Stomach smooth muscle (tissue), 2 donors: ENCODE measurements around the gene MAPK13.

ENCODE experiments used
- H3K27ac ChIP-seq: one replicate; pipeline ENCODE4 v1.7.0; 2013; ENCODE audit warnings: mild to moderate bottlenecking, low read length, inconsistent platforms
- H3K27me3 ChIP-seq, 2 donors: one replicate each; pipeline ENCODE4 v1.7.0; 2013; ENCODE audit warnings: low read length in 2 of 2; ENCODE audit not compliant: insufficient read depth in 2 of 2, control insufficient read depth in 1 of 2
- H3K36me3 ChIP-seq, 2 donors: one replicate each; pipeline ENCODE4 v1.7.0; 2013; ENCODE audit warnings: low read length in 2 of 2; ENCODE audit not compliant: control insufficient read depth in 2 of 2, insufficient read depth in 2 of 2
- H3K4me1 ChIP-seq: one replicate; pipeline ENCODE4 v1.7.0; 2013; ENCODE audit warnings: low read length; ENCODE audit not compliant: control insufficient read depth, insufficient read depth
- H3K4me3 ChIP-seq, 2 donors: one replicate each; pipeline ENCODE4 v1.7.0; 2013; ENCODE audit warnings: low read length in 2 of 2
- H3K9ac ChIP-seq, 2 donors: one replicate each; pipeline ENCODE4 v1.7.0; 2013; ENCODE audit warnings: low read length in 2 of 2, mild to moderate bottlenecking in 1 of 2
- H3K9me3 ChIP-seq, 2 donors: one replicate each; pipeline ENCODE4 v1.7.0; 2013; ENCODE audit warnings: low read length in 2 of 2; ENCODE audit not compliant: control insufficient read depth in 2 of 2
- donor health status: healthy.
- donor health status: Pancreatic carcinoma.

The MAPK13 gene

DNA sequence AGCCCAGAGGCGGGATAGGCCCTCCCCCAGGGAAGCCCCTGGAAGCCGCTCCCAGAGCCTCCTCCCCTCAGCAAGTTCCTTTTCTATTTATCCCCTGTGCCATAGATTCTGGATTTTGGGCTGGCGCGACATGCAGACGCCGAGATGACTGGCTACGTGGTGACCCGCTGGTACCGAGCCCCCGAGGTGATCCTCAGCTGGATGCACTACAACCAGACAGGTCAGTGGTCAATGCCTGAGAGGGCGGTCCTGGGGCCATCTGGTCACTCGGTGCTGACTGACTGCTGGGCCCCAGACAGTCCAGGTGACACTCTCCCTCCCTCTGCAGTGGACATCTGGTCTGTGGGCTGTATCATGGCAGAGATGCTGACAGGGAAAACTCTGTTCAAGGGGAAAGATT lies 6.2 kb downstream of the MAPK13 start:
- Histone ChIP-seq H3K27ac (no peak overlapping the region), H3K36me3 (peaks cover 0 to 2% of the 10 kb centered on the region in 2 donors)

DNA sequence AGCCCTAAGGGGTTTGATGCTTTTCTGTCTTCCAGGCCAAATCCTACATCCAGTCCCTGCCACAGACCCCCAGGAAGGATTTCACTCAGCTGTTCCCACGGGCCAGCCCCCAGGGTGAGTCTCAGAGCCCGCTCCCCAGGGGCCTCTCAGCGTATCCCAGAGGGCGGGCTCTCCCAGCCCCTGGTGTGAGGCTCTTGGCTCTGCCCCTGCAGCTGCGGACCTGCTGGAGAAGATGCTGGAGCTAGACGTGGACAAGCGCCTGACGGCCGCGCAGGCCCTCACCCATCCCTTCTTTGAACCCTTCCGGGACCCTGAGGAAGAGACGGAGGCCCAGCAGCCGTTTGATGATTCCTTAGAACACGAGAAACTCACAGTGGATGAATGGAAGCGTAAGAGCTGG lies 8.4 kb downstream of the MAPK13 start:
- H3K9ac ChIP-seq: no peak overlapping the region
- peaks cover 0 to 2% of the 10 kb centered on the region in 2 donors for H3K36me3 ChIP-seq
- no peak overlapping the region for H3K4me3 ChIP-seq
- H3K9me3 ChIP-seq: no peaks in the 10 kb centered on the region
- H3K27ac ChIP-seq: no peak overlapping the region
- no peaks in the 10 kb centered on the region for H3K4me1 ChIP-seq
- no peaks in the 10 kb centered on the region for H3K27me3 ChIP-seq

More for the DNA sequence above, 6.2 kb downstream of the MAPK13 start:
- peaks cover 0 to 5% of the 10 kb centered on the region in 2 donors for H3K27me3 ChIP-seq
- H3K9me3 ChIP-seq: no peaks in the 10 kb centered on the region
- no peak overlapping the region for H3K4me3 ChIP-seq
- peaks cover 6% of the 10 kb centered on the region for H3K4me1 ChIP-seq
- no peak overlapping the region for H3K9ac ChIP-seq

DNA sequence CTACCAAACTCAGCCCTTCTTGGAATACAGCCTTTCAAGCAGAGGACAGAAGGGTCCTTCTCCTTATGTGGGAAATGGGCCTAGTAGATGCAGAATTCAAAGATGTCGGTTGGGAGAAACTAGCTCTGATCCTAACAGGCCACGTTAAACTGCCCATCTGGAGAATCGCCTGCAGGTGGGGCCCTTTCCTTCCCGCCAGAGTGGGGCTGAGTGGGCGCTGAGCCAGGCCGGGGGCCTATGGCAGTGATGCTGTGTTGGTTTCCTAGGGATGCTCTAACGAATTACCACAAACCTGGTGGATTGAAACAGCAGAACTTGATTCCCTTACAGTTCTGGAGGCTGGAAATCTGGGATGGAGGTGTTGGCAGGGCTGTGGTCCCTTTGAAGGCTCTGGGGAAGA lies 9.1 kb downstream of the MAPK13 start:
- Histone ChIP-seq H3K27ac (no peak overlapping the region), H3K27me3 (no peaks in the 10 kb centered on the region), H3K36me3 (peaks cover 0 to 2% of the 10 kb centered on the region in 2 donors), H3K9ac (no peak overlapping the region), H3K4me1 (no peaks in the 10 kb centered on the region), H3K4me3 (no peak overlapping the region), H3K9me3 (no peaks in the 10 kb centered on the region)

DNA sequence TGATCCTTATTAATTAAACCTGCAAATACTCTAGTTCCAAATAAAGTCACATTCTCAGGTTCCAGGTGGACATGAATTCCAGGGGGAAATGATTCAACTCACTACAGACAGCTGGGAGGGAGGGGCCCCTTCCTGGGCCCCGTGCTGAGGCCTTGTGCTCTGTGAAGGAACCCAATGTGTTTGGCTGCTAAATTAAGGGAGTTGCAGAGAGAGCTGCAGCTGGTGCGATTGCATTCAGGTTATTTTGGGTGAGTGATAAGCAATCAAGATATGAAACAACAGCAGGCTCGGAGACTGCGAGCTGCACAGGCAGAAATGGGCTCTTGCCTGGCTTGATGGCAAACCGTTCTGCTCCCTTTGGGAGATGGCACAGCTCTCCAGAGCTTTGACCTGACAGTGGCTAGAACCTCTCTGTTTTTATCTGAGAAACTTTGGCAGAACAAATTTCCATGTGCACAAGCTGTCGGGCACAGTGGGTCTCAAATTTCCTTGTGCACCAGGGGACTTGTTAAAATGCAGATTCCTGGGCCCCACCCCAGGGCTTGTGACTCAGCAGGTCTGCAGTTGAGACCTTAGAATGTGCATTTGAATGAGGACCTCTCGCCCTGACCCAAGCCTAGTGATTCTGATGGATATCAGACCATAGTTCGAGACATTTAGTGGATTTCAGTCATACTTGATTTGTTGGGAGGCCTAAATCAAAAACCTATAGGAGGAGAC lies 9.8 kb downstream of the MAPK13 start:
- Histone ChIP-seq H3K9ac (no peak overlapping the region), H3K9me3 (no peaks in the 10 kb centered on the region), H3K27me3 (no peaks in the 10 kb centered on the region), H3K4me3 (no peak overlapping the region), H3K4me1 (no peaks in the 10 kb centered on the region), H3K36me3 (peaks cover 0 to 2% of the 10 kb centered on the region in 2 donors), H3K27ac (no peak overlapping the region)

DNA sequence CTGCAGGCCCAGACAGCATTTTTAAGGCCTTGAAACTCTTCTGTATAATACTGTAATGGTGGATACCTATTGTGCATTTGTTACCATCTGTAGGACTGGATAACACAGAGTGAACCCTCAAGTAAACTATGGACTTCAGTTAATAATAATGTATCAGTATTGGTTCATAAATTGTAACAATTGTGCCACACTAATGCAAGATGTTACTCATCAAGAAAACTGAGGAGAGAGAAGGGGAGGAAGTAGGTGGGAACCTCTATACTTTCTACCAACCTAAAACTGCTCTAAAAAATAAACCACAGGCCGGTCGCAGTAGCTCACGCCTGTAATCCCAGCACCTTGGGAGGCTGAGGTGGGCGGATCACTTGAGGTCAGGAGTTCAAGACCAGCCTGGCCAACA lies 10.8 kb downstream of the MAPK13 start:
- Histone ChIP-seq H3K9me3 (no peaks in the 10 kb centered on the region), H3K4me3 (no peak overlapping the region), H3K27me3 (no peaks in the 10 kb centered on the region), H3K27ac (no peak overlapping the region), H3K36me3 (peaks cover 0 to 2% of the 10 kb centered on the region in 2 donors), H3K9ac (no peak overlapping the region), H3K4me1 (no peaks in the 10 kb centered on the region)

DNA sequence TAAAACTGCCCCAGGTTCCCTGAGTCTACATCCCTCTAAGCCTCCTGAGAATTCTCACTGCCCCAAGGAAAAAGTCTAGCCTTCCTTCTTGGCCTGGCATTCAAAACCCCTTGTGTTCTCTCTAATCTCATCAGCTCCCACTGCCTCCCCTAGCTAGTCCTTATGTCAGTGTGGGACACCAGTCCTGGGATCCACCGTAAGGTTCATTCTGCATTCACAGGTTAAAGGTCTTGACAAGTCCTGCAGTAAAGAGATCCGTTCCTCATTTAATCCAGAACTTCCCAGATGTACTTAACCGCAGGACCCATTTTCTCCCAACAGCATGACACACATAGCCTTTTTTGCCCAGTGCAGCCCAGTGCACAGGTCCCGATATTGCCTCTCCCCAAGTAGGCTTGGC lies 11.6 kb downstream of the MAPK13 start:
- Histone ChIP-seq H3K27ac (no peak overlapping the region), H3K4me1 (no peaks in the 10 kb centered on the region), H3K27me3 (no peaks in the 10 kb centered on the region), H3K9ac (no peak overlapping the region), H3K36me3 (no peaks in the 10 kb centered on the region), H3K4me3 (no peak overlapping the region), H3K9me3 (no peaks in the 10 kb centered on the region)

DNA sequence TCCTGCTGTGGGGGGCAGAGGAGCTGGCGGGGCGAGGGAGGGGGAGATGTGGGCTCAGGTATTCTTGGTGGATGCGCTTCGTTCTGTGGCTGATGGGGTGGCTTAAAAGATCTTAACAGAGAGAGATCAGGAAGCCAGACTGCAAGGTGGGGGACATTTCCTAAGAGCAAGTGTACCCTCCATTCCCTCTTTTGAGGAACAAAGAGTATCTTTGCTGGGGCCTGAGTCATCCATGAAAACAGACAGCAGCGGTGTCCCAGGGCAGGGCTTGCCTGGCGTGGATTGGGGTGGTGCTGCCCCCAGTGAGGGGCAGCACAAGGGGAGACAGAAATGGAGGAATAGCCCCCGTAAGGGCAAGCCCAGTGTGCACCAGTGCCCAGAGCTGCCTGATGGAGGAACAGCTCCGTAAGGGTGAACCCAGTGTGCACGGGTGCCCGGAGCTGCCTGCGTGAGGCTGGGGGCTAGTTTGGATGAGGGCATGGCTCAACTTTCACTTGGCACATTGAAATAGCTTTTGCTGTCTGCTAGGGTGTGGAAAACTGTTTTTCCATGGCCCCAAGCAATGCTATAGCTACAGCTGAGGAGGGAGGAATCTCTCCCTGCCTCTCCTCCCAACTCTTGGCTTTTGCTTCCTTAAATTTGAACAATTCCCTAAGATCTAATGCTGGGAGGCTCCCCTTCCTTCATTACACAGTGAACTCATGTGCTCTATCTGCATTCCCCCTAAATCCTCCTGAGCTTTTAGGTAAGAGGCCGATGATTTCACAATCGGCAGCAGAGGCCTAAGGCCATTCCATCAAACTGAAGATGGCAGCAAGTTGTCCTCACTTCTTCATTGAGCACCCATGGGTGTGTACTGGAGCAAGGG lies 12.9 kb downstream of the MAPK13 start:
- Histone ChIP-seq H3K4me3 (no peak overlapping the region), H3K9ac (no peak overlapping the region), H3K9me3 (no peaks in the 10 kb centered on the region), H3K4me1 (no peaks in the 10 kb centered on the region), H3K36me3 (no peaks in the 10 kb centered on the region), H3K27me3 (no peaks in the 10 kb centered on the region), H3K27ac (no peak overlapping the region)

DNA sequence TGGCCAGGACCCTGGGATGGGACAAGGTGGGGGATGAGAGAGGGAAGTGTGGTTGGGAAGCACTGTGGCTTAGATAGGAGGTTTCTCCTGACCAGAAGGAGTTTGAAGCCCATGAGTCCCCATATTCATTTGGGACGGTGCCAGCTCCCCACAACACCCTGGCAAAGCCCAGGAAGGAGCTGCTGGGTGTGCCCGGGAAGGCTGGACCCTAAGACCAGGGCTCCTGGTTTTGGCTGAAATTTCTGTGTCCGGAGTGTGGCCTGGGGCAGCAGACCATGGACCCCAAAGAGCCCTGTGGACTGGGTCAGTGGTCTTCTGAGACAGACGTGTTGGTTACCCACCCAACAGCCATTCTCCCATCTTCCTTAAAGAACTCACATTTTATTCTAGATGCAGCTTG lies 15.2 kb downstream of the MAPK13 start:
- Histone ChIP-seq H3K27me3 (no peaks in the 10 kb centered on the region), H3K9me3 (no peaks in the 10 kb centered on the region), H3K4me3 (no peak overlapping the region), H3K36me3 (no peaks in the 10 kb centered on the region), H3K4me1 (no peaks in the 10 kb centered on the region), H3K27ac (no peak overlapping the region), H3K9ac (no peak overlapping the region)

DNA sequence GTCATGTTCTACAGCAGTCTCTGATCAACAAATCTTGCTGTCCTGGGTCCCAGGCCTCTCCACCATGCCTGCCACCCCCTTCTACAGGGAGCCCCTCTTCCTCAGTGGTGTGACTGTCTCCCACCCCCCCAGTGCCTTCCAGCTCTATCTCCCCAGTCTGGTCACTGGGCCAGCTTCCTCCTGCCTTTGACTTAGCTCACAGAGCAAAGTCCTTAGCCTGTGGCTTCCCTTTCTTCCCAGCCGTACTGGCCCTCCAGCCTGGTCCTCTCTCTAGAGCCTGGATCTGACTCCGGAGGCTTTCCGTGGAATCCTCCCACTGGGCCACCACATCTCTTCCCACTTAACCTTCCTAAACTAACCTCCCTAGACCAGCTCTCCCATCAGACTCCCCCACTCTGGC lies 17.0 kb downstream of the MAPK13 start:
- Histone ChIP-seq H3K4me3 (no peak overlapping the region), H3K9me3 (no peaks in the 10 kb centered on the region), H3K27ac (no peak overlapping the region), H3K9ac (no peak overlapping the region), H3K36me3 (no peaks in the 10 kb centered on the region), H3K27me3 (no peaks in the 10 kb centered on the region), H3K4me1 (no peaks in the 10 kb centered on the region)

DNA sequence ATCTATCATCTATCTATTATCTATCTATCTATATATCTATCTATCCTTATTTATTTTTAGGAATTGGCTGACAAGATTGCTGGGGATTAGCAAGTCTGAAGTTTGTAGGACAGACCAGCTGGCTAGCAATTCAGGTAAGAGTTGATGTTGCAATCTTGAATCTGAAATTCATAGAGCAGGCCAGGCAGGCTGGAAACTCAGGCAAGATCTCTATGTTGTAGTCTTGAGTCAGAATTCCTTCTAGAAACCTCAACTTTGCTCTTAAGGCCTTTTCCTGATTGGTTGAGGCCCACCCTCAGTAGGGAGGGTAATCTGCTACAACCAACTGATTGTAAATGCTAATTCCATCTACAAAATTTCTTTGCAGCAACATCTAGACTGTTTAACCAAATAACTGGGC lies 19.2 kb downstream of the MAPK13 start:
- Histone ChIP-seq H3K27me3 (no peaks in the 10 kb centered on the region), H3K4me3 (no peak overlapping the region), H3K9ac (no peak overlapping the region), H3K36me3 (no peaks in the 10 kb centered on the region), H3K27ac (no peak overlapping the region), H3K4me1 (no peaks in the 10 kb centered on the region), H3K9me3 (no peaks in the 10 kb centered on the region)

DNA sequence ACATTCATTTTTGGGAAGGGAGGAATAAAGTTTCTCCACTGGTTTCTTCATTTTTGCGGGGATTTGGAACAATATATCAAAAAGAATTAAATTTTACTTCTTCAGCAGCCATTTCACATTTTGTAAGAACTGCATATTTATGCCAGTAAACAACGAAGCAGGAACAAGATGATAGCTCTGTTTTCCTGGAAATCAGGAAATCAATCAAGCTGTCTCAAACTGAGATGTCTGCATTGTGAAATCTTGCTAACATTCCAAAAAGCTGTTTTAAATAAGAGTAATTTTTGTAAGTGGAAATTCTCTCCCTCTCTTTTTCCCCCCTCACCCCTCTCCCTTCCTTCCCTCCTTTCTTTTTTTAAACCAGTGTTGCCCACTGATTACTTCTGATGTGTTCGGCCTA lies 20.0 kb downstream of the MAPK13 start:
- H3K9ac ChIP-seq: no peak overlapping the region
- H3K4me1 ChIP-seq: no peaks in the 10 kb centered on the region
- H3K36me3 ChIP-seq: no peaks in the 10 kb centered on the region
- no peak overlapping the region for H3K27ac ChIP-seq
- H3K4me3 ChIP-seq: no peak overlapping the region
- H3K9me3 ChIP-seq: no peaks in the 10 kb centered on the region
- H3K27me3 ChIP-seq: no peaks in the 10 kb centered on the region
